Measurements from ENCODE around the gene DEGS1. TPM values are rescaled to one million over a fixed set of nuclear protein-coding genes. Genes with fewer than 3 reads are reported as not detected.

Gene DEGS1
- total RNA-seq, 2 donors from 2014 or later = 91.5 to 109 TPM

Other genes starting within 250 kb of the DEGS1 start
- 10 to 100 TPM; 26.5 to 28.1 TPM for gene FBXO28, start 69.1 kb upstream of the DEGS1 start, total RNA-seq
- gene NVL, start 146.9 kb downstream of the DEGS1 start, total RNA-seq = 10 to 100 TPM; 17.7 to 19.3 TPM
- gene CNIH4, start 173.6 kb downstream of the DEGS1 start, total RNA-seq = 10 to 100 TPM; 62.2 to 77.7 TPM